NCI-H146 treated with DMSO at 0.1 percent for 48 hours (cell line): ENCODE data around the gene B4GALNT2.
"Not testable (repeated sequence)": the region's sequence is repeated elsewhere in the genome, so short reads cannot be mapped to it uniquely, and the experiment has no call there.

Experiments used
- DNase-seq: peaks from one replicate; lab custom pipeline; 2025; ENCODE audit not compliant: unreplicated experiment; lab: John Stamatoyannopoulos, UW

Gene B4GALNT2, protein sequence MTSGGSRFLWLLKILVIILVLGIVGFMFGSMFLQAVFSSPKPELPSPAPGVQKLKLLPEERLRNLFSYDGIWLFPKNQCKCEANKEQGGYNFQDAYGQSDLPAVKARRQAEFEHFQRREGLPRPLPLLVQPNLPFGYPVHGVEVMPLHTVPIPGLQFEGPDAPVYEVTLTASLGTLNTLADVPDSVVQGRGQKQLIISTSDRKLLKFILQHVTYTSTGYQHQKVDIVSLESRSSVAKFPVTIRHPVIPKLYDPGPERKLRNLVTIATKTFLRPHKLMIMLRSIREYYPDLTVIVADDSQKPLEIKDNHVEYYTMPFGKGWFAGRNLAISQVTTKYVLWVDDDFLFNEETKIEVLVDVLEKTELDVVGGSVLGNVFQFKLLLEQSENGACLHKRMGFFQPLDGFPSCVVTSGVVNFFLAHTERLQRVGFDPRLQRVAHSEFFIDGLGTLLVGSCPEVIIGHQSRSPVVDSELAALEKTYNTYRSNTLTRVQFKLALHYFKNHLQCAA

GRCh38 chr17:49132699-49133364 lies at the start of gene B4GALNT2:
Gene B4GALNT2 (plus strand): TSS chr17:49132769. CDS start chr17:49132793, 24 bp downstream.
- no peak for DNase-seq

DNA sequence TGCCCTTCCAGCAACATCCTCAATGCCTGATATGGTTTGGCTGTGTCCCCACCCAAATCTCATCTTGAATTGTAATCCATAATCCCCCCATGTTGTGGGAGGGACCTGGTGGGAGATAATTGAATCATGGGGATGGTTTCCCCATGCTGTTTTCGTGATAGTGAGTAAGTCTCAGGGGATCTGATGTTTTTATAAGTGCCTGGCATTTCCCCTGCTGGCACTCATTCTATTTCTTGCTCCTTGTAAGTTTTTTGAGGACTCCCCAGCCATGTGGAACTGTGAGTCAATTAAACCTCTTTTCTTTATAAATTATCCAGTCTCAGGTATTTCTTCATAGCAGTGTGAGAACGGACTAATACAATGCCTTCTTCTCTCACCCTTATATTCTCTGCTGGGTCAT lies 47.5 kb upstream of the B4GALNT2 start:
- not testable (repeated sequence) for DNase-seq

DNA sequence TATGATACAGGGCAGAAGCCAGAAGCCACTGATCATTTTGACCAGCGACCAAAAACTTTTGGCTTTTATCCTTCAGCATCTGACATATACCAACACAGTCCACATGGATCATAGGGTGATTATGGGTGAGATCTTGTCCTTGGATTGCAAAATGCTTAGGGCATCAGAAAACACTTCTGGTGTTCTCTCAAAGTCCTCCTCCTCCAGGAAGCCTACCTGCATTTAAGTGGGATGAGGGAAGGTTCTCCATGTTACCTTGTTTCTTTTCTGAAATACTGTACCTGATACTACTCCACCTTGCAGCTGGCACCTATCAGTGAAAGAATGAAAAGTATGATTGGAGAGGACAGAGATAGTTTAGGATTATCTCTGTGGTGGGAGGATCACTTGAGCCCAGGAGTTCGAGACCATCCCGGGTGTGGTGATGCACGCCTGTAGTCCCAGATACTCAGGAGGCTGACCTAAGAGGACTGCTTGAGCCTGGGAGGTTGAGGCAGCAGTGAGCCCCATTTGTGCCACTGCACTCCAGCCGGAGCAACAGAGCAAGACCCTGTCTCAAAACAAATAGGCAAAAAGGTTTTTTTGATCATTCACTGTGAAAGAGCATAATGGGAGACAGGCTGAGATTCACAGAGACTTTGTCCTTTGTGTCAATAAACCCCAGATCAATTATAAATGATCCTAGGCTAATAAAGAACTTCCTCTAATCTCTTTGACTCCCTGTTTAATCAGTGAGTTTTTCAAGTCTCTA lies 46.8 kb upstream of the B4GALNT2 start:
- DNase-seq = no peak

DNA sequence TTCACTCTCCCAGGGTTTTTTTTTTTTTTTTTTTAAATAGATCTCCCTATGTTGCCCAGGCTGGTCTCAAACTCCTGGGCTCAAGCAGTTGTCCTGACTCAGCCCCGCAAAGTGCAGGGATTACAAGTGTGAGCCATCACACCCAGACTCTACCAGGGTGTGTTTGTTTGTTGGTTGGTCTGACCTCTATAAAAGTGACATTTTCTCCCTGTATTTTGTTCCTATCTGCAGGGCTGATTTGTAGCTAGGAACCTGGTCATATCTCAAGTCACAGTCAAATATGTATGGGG lies 46.3 kb upstream of the B4GALNT2 start:
- DNase-seq = no peak

- no peak for DNase-seq
Observed at GRCh38 chr17:49086649-49087048, 45.9 kb upstream of the B4GALNT2 start.

- no peak for DNase-seq
Observed at GRCh38 chr17:49089094-49089493, 43.5 kb upstream of the B4GALNT2 start.

- no peak for DNase-seq
Observed at GRCh38 chr17:49090878-49091594, 41.5 kb upstream of the B4GALNT2 start.

DNA sequence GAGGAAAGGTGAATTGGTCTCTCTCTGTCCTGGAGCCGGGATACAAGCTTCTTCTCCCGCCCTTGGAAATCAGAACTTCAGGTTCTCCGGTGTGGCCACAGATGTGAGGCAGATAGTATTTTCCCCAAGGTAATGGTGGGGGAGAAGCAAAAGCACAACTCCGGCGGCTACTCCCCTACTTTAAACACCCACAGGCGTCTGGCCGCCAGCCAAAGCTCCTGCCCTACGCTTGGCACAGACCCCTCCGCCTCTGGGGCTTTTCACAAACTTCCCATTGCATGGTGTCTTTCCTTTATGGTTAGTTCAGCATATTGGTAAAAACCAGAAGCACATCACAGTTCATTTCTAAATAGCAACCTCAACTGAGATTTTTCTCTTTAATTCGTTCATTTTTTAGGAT lies 39.4 kb upstream of the B4GALNT2 start:
- DNase-seq = no peak

DNA sequence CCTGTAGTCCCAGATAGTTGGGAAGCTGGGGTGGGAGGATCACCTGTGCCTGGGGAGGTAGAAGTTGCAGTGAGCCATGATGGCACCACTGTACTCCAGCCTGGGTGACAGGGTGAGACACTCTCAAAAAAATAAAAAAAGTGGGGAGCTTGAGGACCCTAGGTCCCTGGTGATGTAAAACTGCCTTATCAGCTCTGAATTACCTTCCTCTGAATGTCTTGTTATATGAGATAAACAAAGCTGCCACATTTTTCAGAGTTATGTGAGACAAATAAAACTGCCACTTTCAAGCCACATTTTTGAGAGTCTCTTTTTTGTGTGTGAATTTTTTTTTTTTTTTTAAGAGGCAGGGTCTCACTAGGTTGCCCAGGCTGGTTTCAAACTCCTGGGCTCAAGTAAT lies 32.0 kb upstream of the B4GALNT2 start:
- no peak for DNase-seq

- DNase-seq = no peak
Observed at GRCh38 chr17:49101054-49101534, 31.5 kb upstream of the B4GALNT2 start.

DNA sequence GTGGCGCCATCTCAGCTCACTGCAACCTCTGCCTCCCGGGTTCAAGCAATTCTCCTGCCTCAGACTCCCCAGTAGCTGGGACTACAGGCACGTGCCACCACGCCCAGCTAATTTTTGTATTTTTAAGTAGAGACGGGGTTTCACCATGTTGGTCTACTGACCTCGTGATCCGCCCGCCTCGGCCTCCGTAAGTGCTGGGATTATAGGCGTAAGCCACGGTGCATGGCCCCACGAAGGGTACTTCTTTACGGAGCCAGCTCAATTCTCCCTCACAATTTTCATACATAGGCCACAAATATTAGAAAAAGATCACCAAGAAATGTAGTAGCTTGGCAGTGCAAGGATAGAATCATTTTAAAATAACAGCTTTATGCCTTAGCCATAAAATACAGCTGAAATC lies 29.2 kb upstream of the B4GALNT2 start:
- DNase-seq = not testable (repeated sequence)

- DNase-seq = no peak
Observed at GRCh38 chr17:49104511-49105074, 28.0 kb upstream of the B4GALNT2 start.

DNA sequence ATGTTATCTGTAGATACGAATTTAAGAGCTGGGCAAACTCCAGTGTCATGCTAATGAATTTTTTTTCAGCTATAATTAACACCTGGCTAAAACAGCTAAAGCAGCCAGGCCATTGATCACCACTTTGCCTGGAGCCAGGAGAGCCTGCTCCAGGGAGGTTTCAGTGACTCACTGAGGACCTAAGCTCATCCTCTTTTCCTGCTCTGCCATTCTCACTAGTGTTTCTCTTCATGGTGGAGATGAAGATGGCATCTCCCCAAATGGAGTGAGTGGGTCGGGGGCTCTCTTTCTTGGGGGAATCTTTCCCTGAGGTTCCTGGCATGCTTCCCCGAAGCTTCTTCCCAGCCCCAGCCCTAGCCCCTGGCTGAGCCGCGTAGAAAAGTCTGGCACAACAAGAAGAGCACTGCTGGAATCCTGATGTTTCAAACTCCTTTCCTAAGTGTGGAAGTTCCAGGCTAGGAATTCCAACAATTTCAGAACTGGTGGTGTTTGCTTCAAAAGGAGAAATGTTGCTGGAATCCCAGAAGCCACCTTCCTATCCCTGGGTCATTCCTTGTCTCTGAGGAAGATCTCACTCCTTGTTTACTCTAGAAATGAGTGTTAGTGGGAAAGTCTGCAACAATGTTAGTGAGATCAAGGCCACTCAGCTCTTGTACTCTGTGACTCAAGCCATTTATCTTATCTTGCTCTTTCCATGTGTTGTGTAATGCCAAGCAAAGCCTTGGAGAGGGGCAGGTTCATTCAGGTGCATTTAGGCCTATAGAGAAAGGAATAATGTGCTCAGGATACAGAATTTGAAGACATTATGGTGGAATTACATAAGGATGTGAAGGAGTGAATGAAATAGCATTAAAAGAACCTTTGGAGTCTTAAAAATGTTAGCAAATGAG lies 26.0 kb upstream of the B4GALNT2 start:
- DNase-seq = no peak

GRCh38 chr17:49107211-49107557 lies 25.4 kb upstream of the B4GALNT2 start:
- no peak for DNase-seq

- DNase-seq = no peak
Observed at GRCh38 chr17:49108318-49108717, 24.3 kb upstream of the B4GALNT2 start.

DNA sequence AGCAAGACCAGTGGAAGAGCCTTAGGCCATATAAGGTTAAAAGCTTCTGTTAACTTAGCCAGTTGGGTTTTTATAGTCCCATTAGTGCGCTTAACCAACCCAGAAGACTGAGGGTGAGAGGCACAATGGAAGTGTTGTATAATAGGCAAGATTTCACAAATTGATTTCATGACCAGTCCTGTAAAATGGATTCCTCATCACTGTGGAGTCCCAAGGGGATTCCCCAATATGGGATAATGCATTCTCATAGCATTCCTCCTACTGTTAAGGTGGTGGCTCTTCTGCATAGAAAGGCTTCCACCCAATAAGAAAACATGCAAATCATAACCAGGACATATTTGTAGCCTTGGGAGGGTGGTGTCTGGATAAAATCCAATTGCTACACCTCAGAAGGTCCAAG lies 22.1 kb upstream of the B4GALNT2 start:
- no peak for DNase-seq

DNA sequence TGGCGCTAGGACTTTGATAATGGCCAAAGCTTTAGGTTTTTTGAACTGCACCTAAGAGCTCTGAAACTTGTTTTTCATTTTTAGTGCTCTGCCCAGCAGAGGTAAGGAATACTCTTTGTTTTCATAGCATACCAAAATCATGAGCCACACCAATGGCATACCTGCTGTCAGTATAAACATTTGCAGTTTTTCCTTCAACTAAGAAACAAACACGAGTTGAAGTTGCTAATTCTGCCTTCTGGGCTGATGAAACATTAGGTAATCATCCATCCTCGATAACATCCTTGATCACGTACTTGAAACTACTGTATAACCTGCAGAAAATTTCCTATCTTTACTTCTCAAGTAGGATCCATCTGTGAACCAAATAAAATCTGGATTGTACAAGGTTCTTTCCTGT lies 20.6 kb upstream of the B4GALNT2 start:
- no peak for DNase-seq

GRCh38 chr17:49112936-49113335 lies 19.6 kb upstream of the B4GALNT2 start:
- DNase-seq = no peak

- DNase-seq = no peak
Observed at GRCh38 chr17:49114703-49115102, 17.9 kb upstream of the B4GALNT2 start.
